GM18511 (cell line): ENCODE data around the gene SLC39A11.
"Not testable (repeated sequence)": the region's sequence is repeated elsewhere in the genome, so short reads cannot be mapped to it uniquely, and the experiment has no call there.

ENCODE experiments used
- ATAC-seq: cut with Tn5 transposase; IDR thresholded peaks from one replicate; pipeline ENCODE4 v1.9.1; 2021; ENCODE audit warnings: mild to moderate bottlenecking, moderate library complexity; ENCODE audit not compliant: unreplicated experiment

The SLC39A11 gene

DNA sequence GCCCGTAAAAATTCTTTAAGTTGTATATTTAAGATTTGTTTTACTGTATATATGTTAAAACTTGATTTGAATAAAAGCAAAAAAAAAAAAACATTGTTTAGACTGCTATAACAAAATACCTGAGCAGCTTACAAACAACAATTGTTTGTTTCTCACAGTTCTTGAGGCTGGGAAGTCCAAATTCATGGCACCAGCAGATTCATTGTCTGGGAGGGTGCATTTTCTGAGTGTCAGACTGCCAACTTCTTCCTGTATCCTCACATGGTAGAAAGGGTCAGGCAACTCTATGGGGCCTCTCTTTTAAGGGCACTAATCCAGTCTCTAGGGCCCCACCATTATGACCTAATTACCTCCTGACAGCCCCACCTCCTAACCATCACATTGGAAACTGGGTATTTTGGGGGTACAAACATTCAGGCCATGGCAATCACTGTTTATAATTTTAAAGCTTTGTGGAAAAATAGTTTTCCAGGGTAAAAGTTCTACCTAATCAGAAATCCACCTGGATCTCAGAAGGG is 281.4 kb downstream of the SLC39A11 start:
- no peak for ATAC-seq

DNA sequence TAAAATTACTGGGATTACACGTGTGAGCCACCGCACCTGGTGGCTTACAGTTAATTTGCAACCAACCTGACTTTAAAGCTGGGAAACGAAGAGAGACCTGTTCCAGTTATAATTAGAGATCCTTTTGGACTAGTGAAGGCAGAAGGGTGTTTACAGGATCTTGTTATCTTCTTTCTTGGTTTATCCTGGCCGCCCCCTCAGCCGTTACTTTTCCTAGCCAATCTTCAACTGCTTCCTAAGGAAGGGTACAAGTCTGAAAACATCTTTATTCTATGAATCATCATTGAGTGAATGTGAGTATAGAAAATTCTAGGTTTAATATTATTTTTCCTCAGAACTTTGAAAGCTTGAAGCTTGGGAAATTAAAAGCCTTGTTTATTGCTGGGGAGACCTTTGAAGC is 286.5 kb downstream of the SLC39A11 start:
- no peak for ATAC-seq

- no peak for ATAC-seq
Observed at GRCh38 chr17:72804949-72805707, 287.4 kb downstream of the SLC39A11 start.

GRCh38 chr17:72802726-72803125 is 289.8 kb downstream of the SLC39A11 start:
- no peak for ATAC-seq

- ATAC-seq = no peak
Observed at GRCh38 chr17:72797142-72797541, 295.3 kb downstream of the SLC39A11 start.

- no peak for ATAC-seq
Observed at GRCh38 chr17:72795941-72796340, 296.5 kb downstream of the SLC39A11 start.

DNA sequence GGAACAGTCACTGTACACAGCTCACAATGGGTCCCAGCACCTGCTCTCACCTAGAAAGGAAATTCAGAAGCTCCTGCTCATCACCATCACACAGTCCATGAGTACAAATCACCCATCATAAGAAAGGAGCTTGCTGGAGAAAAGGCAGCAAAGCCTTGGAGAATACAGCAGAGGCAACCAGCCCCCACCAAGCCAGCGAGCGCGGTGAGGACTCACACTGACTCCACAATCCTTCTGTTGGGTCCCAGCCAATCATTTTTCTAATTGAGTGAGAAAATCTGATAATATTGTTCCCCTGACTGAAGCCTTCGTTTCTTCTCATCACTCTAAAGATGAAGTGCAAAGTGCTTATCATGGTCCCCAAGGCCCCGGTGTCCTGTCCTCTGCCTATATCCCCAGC is 298.3 kb downstream of the SLC39A11 start:
- ATAC-seq = no peak

DNA sequence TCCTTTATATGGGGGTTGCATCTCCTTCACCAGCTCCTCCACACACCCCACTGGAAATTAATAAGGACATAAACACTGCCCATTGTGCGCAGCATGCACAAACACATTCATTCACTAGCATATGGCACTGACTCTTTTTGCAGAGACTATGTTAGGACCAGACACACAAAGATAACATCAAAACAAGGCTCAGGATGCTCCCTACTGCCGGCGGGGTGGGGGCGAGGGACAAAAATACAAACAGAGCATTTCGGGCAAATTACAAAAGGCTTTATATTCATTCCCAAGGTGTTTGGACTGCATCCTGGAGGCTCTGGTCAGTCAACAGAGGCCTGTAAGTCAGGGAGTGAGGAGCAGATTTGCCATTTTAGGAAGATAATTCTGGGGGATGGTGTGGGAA is 299.7 kb downstream of the SLC39A11 start:
- no peak for ATAC-seq

GRCh38 chr17:72790190-72790589 is 302.3 kb downstream of the SLC39A11 start:
- ATAC-seq = no peak

GRCh38 chr17:72789711-72790110 is 302.8 kb downstream of the SLC39A11 start:
- ATAC-seq = no peak

DNA sequence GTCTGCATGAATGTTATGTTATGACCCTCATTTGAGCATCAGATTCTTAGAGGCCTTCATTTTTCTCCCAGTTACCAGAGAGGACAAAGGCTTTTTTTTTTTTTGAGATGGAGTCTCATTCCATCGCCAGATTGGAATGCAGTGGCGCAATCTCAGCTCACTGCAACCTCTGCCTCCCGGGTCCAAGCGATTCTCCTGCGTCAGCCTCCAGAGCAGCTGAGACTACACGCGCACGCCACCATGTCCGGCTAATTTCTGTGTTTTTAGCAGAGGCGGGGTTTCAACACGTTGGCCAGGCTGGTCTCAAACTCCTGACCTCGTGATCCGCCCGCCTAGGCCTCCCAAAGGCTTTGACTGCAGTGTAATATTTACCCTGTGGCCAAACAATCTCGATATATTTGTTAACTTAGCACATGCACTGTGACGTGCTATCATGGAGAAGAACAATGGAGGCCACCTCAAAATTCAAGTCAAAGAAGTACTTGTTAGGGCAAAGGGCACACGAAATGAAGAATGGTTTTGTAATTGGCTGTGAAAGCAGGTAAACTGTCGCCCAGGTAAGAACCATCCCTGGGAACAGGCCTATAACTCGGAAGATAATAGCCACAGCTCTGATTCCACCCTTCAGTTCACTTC is 303.4 kb downstream of the SLC39A11 start:
- no peak for ATAC-seq

GRCh38 chr17:72786209-72786608 is 306.3 kb downstream of the SLC39A11 start:
- no peak for ATAC-seq

DNA sequence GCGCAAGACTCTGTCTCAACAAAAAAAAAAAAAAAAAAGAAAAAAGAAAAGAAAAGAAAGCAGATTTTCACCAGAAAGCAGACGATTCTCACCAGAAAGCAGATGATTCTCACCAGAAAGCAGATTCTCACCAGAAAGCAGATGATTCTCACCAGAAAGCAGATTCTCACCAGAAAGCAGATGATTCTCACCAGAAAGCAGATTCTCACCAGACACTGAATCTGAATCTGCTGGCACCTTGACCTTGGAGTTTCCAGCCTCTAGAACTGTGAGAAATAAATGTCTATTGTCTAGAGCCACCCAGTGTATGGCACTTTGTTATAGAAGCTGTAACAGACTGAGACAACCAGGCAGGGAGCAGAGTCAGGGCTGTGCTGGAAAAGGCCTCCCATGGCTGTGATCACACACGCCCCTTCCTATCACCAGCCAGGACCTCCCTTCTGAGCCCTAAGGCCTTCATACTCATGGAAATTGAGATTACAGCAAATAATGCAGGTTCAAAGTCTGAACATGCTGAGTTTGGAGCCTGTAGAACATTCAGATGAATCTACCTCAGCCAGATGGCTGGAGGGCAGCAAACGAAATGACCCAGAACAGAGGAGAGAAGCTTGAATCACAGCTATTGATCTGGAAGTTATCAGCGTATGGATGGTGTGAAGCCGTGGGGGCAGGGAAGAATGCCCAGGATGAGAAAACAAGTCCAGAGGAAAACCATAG is 309.3 kb downstream of the SLC39A11 start:
- no peak for ATAC-seq

DNA sequence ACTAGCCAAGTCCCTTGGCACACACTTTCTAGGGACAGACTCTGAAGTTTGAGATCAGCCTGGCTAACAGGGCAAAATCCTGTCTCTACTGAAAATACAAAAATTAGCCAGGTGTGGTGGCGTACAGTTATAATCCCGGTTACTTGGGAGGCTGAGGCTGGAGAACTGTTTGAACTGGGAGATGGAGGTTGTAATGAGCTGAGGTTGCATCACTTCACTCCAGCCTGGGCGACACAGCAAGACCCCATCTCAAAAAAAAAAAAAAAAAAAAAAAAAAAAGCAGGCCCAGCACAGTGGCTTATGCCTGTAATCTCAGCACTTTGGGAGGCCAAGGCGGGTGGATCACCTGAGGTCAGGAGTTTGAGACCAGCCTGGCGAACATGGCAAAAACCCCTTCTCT is 310.1 kb downstream of the SLC39A11 start:
- not testable (repeated sequence) for ATAC-seq

- no peak for ATAC-seq
Observed at GRCh38 chr17:72778169-72779151, 314.0 kb downstream of the SLC39A11 start.

DNA sequence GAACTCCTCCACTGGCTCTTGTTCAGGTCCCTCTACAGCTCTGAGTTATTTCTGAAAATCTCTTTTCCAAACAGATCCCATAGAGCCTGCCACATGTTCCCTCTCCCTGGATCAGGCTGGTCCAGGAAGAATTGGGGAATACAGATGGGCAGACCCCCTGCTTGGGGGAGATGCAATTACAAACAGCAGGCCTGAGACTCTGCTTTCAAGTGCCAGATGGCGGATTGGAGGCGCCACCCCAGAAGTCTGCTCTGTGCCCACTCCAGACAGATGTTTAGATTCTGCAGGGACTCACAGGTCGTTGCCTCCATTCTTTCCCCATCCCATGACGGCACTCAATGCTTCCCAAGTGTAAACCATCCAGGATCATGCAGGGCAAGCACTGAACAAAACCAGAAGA is 316.6 kb downstream of the SLC39A11 start:
- ATAC-seq = no peak

DNA sequence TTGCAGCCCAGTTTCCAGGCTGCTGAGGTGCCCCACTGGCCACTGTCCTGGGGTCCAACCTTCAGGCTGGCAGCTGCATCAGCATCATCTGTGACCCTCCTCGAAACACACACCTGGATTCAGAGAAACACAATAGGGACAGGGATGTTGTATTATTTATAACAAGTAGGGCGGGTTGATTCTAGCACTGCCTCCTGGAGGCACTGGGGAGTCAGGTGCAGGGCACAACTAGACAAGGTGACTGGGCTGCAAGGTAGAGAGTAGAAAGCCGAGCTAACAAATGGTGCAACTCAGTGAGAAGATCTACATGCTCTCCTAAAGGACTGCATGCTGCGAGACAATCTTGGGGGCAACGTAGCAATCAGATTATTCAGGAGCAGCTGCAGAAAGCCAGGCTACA is 317.3 kb downstream of the SLC39A11 start:
- no peak for ATAC-seq

DNA sequence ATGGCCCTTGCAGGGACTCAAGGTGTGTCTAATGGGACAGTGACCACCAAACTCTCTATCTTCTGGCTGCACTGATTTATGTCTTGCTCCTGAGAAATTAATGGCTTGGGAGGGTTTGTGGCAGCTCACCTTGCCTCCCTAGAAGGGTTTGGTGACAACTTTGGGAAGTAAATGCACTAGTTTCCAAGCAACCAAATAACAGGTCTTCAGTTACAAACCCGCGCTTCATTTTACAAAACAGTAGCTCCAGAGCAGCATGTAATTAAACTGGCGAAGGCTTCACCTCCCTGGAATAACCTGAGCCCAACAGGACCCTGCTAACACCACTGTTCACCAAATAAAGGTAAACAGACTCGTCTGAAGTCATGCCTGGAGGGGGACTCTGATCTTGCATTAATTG is 318.3 kb downstream of the SLC39A11 start:
- no peak for ATAC-seq

- not testable (repeated sequence) for ATAC-seq
Observed at GRCh38 chr17:72773225-72773624, 319.3 kb downstream of the SLC39A11 start.

DNA sequence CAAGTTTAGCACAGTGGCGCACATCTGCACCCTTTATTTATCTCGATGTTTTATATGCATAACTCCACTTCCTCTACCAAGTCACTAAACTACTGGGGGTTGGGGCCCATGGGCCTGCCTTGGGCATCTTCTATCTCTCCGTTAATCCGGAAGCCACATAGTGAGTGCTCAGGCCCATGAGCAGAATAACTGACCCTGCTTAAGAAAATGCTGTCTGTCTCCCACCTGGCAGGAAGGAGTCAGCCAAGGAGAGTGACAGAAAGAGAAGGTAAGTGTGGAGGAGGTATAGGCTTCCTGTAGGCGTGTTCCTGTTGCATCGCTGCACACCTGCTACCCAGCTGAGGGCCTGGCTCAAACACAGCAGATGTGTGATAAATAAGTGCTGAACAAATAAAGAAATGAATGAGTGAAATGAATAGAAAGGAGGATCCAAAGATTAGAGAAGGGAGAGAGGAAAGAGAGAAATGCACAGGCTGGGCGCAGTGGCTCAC is 320.1 kb downstream of the SLC39A11 start:
- no peak for ATAC-seq
